ENCODE data around the gene ARHGEF11. TPM values are rescaled to one million over a fixed set of nuclear protein-coding genes. Genes with fewer than 3 reads are reported as not detected.

The ARHGEF11 gene
- total and polyA plus RNA-seq, 8 donors, result 9.1 to 21.0 (median 12.3) TPM

DNA sequence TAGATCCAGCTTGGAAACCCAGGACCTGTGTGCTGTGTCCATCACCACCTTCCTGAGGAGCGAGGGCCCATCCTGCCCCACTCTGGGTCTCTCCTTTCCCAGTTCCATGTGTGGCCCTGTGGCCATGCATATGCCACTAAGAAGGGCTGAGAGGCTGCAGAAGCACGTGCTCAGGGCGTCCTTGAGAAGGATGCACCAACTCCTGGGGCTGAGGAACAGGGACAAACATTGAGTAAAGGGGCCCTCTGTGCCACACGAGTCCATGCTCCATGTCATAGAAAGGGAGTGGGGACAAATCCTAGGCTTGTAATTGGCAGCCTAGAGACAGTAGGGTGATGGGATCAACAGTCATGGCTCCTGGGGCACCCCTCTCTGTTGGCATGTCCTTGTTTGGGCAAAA lies 45.6 kb upstream of the ARHGEF11 start:
- Histone ChIP-seq H3K9me3 (no peaks in the 10 kb centered on the region), H3K27ac (no peak overlapping the region), H3K27me3 (no peaks in the 10 kb centered on the region), H3K36me3 (no peaks in the 10 kb centered on the region), H3K4me3 (no peak overlapping the region), H3K4me1 (no peaks in the 10 kb centered on the region)
- WGBS, 2 donors, result 73% methylated on average over 4 of the region's 4 CpGs
- no peak for FAIRE-seq
- no peak for ATAC-seq
- TF ChIP-seq, protein P1, sequence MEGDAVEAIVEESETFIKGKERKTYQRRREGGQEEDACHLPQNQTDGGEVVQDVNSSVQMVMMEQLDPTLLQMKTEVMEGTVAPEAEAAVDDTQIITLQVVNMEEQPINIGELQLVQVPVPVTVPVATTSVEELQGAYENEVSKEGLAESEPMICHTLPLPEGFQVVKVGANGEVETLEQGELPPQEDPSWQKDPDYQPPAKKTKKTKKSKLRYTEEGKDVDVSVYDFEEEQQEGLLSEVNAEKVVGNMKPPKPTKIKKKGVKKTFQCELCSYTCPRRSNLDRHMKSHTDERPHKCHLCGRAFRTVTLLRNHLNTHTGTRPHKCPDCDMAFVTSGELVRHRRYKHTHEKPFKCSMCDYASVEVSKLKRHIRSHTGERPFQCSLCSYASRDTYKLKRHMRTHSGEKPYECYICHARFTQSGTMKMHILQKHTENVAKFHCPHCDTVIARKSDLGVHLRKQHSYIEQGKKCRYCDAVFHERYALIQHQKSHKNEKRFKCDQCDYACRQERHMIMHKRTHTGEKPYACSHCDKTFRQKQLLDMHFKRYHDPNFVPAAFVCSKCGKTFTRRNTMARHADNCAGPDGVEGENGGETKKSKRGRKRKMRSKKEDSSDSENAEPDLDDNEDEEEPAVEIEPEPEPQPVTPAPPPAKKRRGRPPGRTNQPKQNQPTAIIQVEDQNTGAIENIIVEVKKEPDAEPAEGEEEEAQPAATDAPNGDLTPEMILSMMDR (IDR thresholded peaks at IDR 0.05), result no peak
- DNase-seq, result no peak
- intact Hi-C loops (cut with DNase I), result loop anchor here in 2 of 3 donors (2.0 to 10.0 kb wide), 3 partner anchors 66 to 404 kb away; no protein-coding TSS in a partner anchor

DNA sequence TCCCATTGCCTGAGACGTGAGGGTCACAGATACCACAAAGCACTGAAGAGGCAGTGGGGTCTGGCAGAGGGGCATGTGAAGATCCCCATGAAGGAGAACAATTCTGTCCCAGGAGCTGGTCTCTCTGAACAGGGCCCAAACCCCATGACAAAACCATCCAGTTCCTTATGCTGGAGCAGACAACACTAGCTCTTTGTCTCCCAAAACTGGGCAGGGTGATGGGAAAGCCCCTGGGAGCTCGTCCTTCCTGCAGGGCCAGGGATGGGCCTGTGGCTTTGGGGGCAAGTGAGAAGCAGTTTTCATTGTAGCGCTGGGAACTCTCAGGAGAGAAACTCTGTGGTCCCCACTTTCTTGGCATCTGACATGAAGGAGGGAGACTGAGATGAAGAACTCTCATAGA lies 45.2 kb upstream of the ARHGEF11 start:
- TF ChIP-seq, protein P1 (IDR thresholded peaks at IDR 0.05), result no peak
- Histone ChIP-seq H3K27ac (no peak overlapping the region), H3K36me3 (no peaks in the 10 kb centered on the region), H3K4me1 (no peaks in the 10 kb centered on the region), H3K9me3 (no peaks in the 10 kb centered on the region), H3K4me3 (no peak overlapping the region), H3K27me3 (no peaks in the 10 kb centered on the region)
- 50 to 62% methylated on average over 3 of the region's 3 CpGs for WGBS, 2 donors
- DNase-seq (no peak), FAIRE-seq (no peak), ATAC-seq (peak in 1 of 4 donors; percentile 53)
- intact Hi-C loops (cut with DNase I), result loop anchor here in 2 of 3 donors (2.0 to 10.0 kb wide), 3 partner anchors 67 to 404 kb away; no protein-coding TSS in a partner anchor

DNA sequence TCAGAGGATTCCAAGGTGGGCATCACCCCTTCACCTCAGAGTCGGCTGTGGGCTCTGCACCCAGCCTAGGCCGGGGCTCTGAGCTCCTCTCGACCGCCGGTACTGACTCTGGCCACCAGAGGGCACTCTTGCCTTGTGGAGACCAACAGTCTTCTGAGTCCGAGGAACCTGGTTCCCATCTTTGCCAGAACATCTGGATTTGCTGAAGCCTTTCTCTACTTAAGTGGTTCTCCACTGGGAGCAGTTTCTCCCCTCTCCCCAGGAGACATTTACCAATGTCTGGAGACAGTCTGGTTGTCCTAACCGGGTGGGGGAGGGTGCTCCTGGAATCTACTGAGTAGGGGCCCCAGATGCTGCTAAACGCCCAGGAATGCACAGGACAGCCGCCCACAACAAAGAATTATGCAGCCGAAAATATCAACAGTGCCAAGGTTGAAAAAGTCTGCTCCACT lies 44.7 kb upstream of the ARHGEF11 start:
- intact Hi-C loops (cut with DNase I), result loop anchor here in 2 of 3 donors (2.0 to 10.0 kb wide), 3 partner anchors 67 to 405 kb away; no protein-coding TSS in a partner anchor
- no peak overlapping the region for H3K4me3 ChIP-seq
- no peak for FAIRE-seq
- no peaks in the 10 kb centered on the region for H3K36me3 ChIP-seq
- TF ChIP-seq, protein P1 (IDR thresholded peaks at IDR 0.05), result peak; percentile 94 to 96 (median 96)
- H3K27ac ChIP-seq, result no peak overlapping the region
- DNase-seq, result peak; percentile 62 to 97 (median 88)
- H3K4me1 ChIP-seq, result no peaks in the 10 kb centered on the region
- no peaks in the 10 kb centered on the region for H3K9me3 ChIP-seq
- 11% methylated on average over 10 of the region's 10 CpGs for WGBS, 2 donors
- ATAC-seq, result peak; percentile 75 to 98 (median 94)
- H3K27me3 ChIP-seq, result no peaks in the 10 kb centered on the region

DNA sequence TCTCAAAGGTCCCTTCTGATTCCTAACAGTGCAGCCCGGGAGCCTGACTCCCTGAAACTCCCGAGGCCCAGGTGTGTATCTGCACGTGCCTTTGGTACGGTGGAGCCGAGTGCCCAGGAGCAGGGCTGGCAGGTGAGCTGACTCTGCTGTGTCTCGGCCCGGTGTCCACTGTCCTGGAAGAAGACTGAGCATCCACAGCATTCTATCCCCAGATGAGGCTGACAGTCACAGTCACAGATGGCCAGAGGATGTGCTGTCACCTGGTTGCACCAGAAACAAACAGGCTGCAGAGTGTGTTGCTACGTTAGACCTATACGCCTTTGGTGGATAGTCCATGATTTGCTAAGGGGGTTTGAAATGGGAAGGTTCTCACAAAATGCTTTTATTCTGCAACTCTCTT lies 44.2 kb upstream of the ARHGEF11 start:
- 72 to 77% methylated on average over 9 of the region's 9 CpGs for WGBS, 2 donors
- intact Hi-C loops (cut with DNase I), result loop anchor here in 2 of 3 donors (2.0 to 10.0 kb wide), 3 partner anchors 68 to 405 kb away; no protein-coding TSS in a partner anchor
- ATAC-seq (peak in 3 of 4 donors; percentile 12 to 17 (median 15)), FAIRE-seq (no peak), DNase-seq (no peak)
- Histone ChIP-seq H3K4me1 (no peaks in the 10 kb centered on the region), H3K9me3 (no peaks in the 10 kb centered on the region), H3K27me3 (no peaks in the 10 kb centered on the region), H3K4me3 (no peak overlapping the region), H3K36me3 (no peaks in the 10 kb centered on the region), H3K27ac (no peak overlapping the region)
- TF ChIP-seq, protein P1 (IDR thresholded peaks at IDR 0.05), result no peak

DNA sequence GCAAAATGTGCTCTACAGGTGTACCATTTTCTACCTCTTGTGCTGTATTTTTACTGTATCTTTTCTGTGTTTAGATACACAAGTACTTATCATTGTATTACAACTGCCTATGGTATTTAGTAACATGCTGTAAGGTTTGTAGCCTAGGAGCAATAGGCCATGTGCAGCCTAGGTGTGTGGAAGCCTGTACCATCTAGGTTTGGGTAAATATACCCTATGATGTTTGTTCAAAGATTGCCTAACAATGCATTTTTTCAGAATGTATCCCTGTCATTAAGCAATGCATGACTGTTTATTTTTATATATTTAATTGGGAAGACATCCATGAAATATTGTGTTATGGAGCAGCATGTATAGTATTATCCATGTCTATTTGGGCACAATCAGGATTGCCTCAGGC lies 43.1 kb upstream of the ARHGEF11 start:
- intact Hi-C loops (cut with DNase I), result no loop called here
- Histone ChIP-seq H3K36me3 (no peaks in the 10 kb centered on the region), H3K9me3 (no peaks in the 10 kb centered on the region), H3K4me3 (no peak overlapping the region), H3K27me3 (no peaks in the 10 kb centered on the region), H3K4me1 (no peaks in the 10 kb centered on the region), H3K27ac (no peak overlapping the region)
- FAIRE-seq (no peak), DNase-seq (no peak), ATAC-seq (no peak)
- TF ChIP-seq, protein P1 (IDR thresholded peaks at IDR 0.05), result no peak

Data from pancreas (tissue), 10 donors.